Measurements from ENCODE around the gene ADCY3. TPM values are rescaled to one million over a fixed set of nuclear protein-coding genes. Genes with fewer than 3 reads are reported as not detected.

Gene ADCY3
- total RNA-seq = 8.5 and 15.0 TPM in 2 replicates
- polyA plus RNA-seq = 13.8 and 20.0 TPM in 2 replicates

DNA sequence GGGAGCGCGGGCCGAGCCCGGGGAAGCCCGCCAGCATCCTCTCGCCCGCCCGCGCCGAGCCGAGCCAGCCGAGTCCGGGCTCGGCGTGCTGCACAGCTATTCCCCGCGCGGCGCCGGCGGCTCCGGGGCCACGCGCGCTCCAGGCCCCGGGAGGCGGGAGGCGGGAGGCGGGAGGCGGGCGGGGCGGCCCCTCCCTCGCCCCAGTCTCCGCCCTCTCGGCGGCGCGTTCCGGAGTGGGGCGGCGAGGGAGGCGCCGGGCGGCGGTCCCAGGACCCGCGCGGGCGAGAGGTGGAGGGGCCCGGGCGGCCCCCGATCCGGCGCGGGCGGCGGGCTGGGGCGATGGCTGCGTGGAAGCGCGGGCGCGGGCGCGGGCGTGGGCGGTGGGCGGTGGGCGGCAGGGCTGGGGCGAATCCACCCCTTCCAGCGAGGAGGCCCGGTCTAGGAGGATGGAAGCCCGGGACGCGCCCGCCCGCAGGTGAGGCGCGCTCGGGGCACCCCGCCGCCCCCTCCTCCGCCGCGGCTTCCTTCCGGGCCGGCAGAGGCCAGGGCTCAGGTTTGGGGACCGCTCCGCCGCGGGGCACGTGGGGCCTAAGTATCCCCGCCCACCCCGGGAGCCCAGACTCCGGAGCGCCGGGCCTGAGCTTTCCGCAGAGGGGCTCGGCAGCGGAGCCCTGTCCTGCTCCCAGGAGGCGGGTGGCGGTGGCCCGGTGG lies at the start of gene ADCY3:
Gene ADCY3, minus strand, starts transcription at position 140 of the 711 bp plus-strand sequence. CDS start 1,250 bp downstream, outside the sequence.
- H3K4me1 ChIP-seq (ENCODE audit: insufficient read depth) = no peaks in the 10 kb centered on the region
- H4K20me1 ChIP-seq (ENCODE audit: insufficient read depth, poor library complexity, severe bottlenecking) = no peaks in the 10 kb centered on the region
- H3K27me3 ChIP-seq = no peaks in the 10 kb centered on the region
- DNase-seq (ENCODE audit: low spot score) = peak; percentile 80
- WGBS (ENCODE audit: low lambda C conversion rate, missing lambda C conversion rate) = 5% methylated on average over 14 of the region's 103 CpGs
- peak within 1 kb of the TSS; percentile 16 for H3K27ac ChIP-seq
- peak within 1 kb of the TSS; percentile 75 for H3K4me3 ChIP-seq
- no peaks in the 10 kb centered on the region for H3K9me2 ChIP-seq (replicated peaks; ENCODE audit: insufficient read depth)
- no peaks in the 10 kb centered on the region for H3K79me2 ChIP-seq
- peak within 1 kb of the TSS; percentile 96 for H3K4me2 ChIP-seq
- peak within 1 kb of the TSS; percentile 88 for H2AFZ ChIP-seq
- TF ChIP-seq EZH2 (IDR thresholded peaks at IDR 0.05; ENCODE audit: borderline replicate concordance) (no peak), EZH2phosphoT487 (IDR thresholded peaks at IDR 0.05; ENCODE audit: low read depth, severe bottlenecking, unreplicated experiment) (no peak)
- TF ChIP-seq, protein P1, sequence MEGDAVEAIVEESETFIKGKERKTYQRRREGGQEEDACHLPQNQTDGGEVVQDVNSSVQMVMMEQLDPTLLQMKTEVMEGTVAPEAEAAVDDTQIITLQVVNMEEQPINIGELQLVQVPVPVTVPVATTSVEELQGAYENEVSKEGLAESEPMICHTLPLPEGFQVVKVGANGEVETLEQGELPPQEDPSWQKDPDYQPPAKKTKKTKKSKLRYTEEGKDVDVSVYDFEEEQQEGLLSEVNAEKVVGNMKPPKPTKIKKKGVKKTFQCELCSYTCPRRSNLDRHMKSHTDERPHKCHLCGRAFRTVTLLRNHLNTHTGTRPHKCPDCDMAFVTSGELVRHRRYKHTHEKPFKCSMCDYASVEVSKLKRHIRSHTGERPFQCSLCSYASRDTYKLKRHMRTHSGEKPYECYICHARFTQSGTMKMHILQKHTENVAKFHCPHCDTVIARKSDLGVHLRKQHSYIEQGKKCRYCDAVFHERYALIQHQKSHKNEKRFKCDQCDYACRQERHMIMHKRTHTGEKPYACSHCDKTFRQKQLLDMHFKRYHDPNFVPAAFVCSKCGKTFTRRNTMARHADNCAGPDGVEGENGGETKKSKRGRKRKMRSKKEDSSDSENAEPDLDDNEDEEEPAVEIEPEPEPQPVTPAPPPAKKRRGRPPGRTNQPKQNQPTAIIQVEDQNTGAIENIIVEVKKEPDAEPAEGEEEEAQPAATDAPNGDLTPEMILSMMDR (IDR thresholded peaks at IDR 0.05; ENCODE audit: poor library complexity) = no peak
- H3K9me3 ChIP-seq (ENCODE audit: low read depth) = no peaks in the 10 kb centered on the region
- no peaks in the 10 kb centered on the region for H3K36me3 ChIP-seq (replicated peaks; ENCODE audit: insufficient read depth, low read depth)

DNA sequence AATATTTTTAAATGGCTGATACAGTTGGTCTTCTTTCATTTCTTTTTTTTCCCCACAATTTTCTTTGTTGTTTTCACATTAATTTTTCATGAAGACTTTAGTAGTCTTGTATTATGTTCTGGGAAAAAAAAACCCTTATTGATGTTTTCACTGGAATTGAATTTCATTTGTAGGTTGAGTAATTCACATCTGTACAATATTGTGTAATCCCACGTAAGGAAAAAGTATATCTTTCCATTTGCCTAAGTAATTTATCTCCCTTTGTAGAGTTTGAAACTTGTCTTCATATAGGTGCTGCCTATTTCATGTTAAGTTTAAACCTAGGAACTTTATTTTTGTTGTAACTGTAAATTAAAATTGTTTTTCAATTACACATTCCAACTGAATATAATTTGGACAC lies 49.7 kb upstream of the ADCY3 start:
- Histone ChIP-seq H3K27me3 (no peaks in the 10 kb centered on the region), H3K9me2 (replicated peaks; ENCODE audit: insufficient read depth) (no peaks in the 10 kb centered on the region), H3K4me1 (ENCODE audit: insufficient read depth) (no peaks in the 10 kb centered on the region), H3K27ac (no peak overlapping the region), H3K4me3 (no peak overlapping the region), H4K20me1 (ENCODE audit: insufficient read depth, poor library complexity, severe bottlenecking) (no peaks in the 10 kb centered on the region), H2AFZ (no peak overlapping the region), H3K79me2 (peaks cover 35% of the 10 kb centered on the region), H3K4me2 (no peak overlapping the region), H3K36me3 (replicated peaks; ENCODE audit: insufficient read depth, low read depth) (no peaks in the 10 kb centered on the region), H3K9me3 (ENCODE audit: low read depth) (no peaks in the 10 kb centered on the region)
- 77% methylated on average over 1 of the region's 1 CpG for WGBS (ENCODE audit: low lambda C conversion rate, missing lambda C conversion rate)
- TF ChIP-seq EZH2 (IDR thresholded peaks at IDR 0.05; ENCODE audit: borderline replicate concordance) (no peak), EZH2phosphoT487 (IDR thresholded peaks at IDR 0.05; ENCODE audit: low read depth, severe bottlenecking, unreplicated experiment) (no peak)
- TF ChIP-seq, protein P1 (IDR thresholded peaks at IDR 0.05; ENCODE audit: poor library complexity) = no peak
- DNase-seq (ENCODE audit: low spot score) = no peak

DNA sequence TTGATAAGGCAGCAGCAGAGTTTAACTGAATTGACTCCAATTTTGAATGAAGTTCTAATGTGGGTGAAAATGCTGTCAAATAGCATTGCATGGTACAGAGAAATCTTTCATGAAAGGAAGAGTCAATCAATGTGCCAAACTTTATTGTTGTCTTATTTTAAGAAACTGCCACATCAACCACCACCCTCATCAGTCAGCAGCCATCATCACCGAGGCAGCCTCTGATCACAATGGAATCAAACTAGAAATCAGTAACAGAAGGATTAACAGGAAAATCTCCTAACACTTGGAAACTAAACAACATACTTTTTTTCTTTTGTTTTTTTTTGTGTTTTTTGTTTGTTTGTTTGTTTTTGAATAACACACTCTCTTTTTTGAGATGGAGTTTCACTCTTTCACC lies 41.9 kb upstream of the ADCY3 start:
- TF ChIP-seq, protein P1 (IDR thresholded peaks at IDR 0.05; ENCODE audit: poor library complexity) = no peak
- no peak for TF ChIP-seq EZH2 (IDR thresholded peaks at IDR 0.05; ENCODE audit: borderline replicate concordance)
- no peak for TF ChIP-seq EZH2phosphoT487 (IDR thresholded peaks at IDR 0.05; ENCODE audit: low read depth, severe bottlenecking, unreplicated experiment)
- no peaks in the 10 kb centered on the region for H3K4me1 ChIP-seq (ENCODE audit: insufficient read depth)
- DNase-seq (ENCODE audit: low spot score) = no peak

More for the DNA sequence above, 41.9 kb upstream of the ADCY3 start:
- no peak overlapping the region for H3K4me2 ChIP-seq
- WGBS (ENCODE audit: low lambda C conversion rate, missing lambda C conversion rate) = 91% methylated on average over 1 of the region's 1 CpG
- H3K4me3 ChIP-seq = no peak overlapping the region
- no peaks in the 10 kb centered on the region for H3K79me2 ChIP-seq
- H3K27ac ChIP-seq = no peak overlapping the region
- H3K9me2 ChIP-seq (replicated peaks; ENCODE audit: insufficient read depth) = no peaks in the 10 kb centered on the region
- H2AFZ ChIP-seq = no peak overlapping the region
- H3K36me3 ChIP-seq (replicated peaks; ENCODE audit: insufficient read depth, low read depth) = peaks cover 3% of the 10 kb centered on the region
- H3K9me3 ChIP-seq (ENCODE audit: low read depth) = no peaks in the 10 kb centered on the region
- no peaks in the 10 kb centered on the region for H4K20me1 ChIP-seq (ENCODE audit: insufficient read depth, poor library complexity, severe bottlenecking)
- H3K27me3 ChIP-seq = no peaks in the 10 kb centered on the region
